Gastrocnemius medialis (tissue), 4 donors: Measurements from ENCODE around the gene ARHGEF9. TPM values are rescaled to one million over a fixed set of nuclear protein-coding genes. Genes with fewer than 3 reads are reported as not detected.

Source experiments
- ATAC-seq, 2 donors: fragments of 150-250 bp; one replicate each; pipeline ENCODE4 v1.9.1; 2016
- DNase-seq, 2 donors: peaks; one replicate each; pipeline ENCODE4 v3.0.0-alpha.2; 2019
- H3K27ac ChIP-seq, 4 donors: fragments of 200-600 bp; sonication (generic); 1 replicate in 1 of 4; 2 replicates in 3 of 4; pipeline ENCODE4 v1.5.1; 2016 to 2018; ENCODE audit warnings: mild to moderate bottlenecking in 2 of 4, moderate library complexity in 1 of 4
- H3K27me3 ChIP-seq, 3 donors: fragments of 200-600 bp; sonication (generic) in 2 of 3; 1 replicate in 1 of 3; 2 replicates in 2 of 3; pipeline versions ENCODE4 v1.5.1 to v1.6.0; 2016 to 2019; ENCODE audit warnings: mild to moderate bottlenecking in 1 of 3, moderate library complexity in 1 of 3
- H3K36me3 ChIP-seq, 2 donors: fragments of 200-600 bp; sonication (generic) in 1 of 2; one replicate each; pipeline ENCODE4 v1.5.1; 2017 to 2018
- H3K4me1 ChIP-seq, 2 donors: fragments of 200-600 bp; sonication (generic) in 1 of 2; one replicate each; pipeline ENCODE4 v1.5.1; 2016 to 2017; ENCODE audit warnings: mild to moderate bottlenecking in 2 of 2
- H3K4me3 ChIP-seq, 4 donors: fragments of 200-600 bp; sonication (generic) in 3 of 4; 1 replicate in 1 of 4; 2 replicates in 3 of 4; pipeline ENCODE4 v1.5.1; 2016 to 2019; ENCODE audit warnings: mild to moderate bottlenecking in 2 of 4
- H3K9me3 ChIP-seq, 3 donors: fragments of 200-600 bp; sonication (generic) in 2 of 3; 1 replicate in 1 of 3; 2 replicates in 2 of 3; pipeline ENCODE4 v1.5.1; 2016 to 2019
- CTCF ChIP-seq, 5 experiments: fragments of 450-650 bp in 3 of 5; fragments of 200-600 bp in 2 of 5; sonication (generic) in 2 of 5; IDR thresholded peaks in 4 of 5; conservative IDR thresholded peaks in 1 of 5; 1 replicate in 4 of 5; 2 replicates in 1 of 5; pipeline ENCODE4 v1.5.1; 2016 to 2019; ENCODE audit warnings: antibody characterized with exemption in 5 of 5, mild to moderate bottlenecking in 3 of 5, moderate library complexity in 3 of 5
- POLR2A ChIP-seq, 2 donors: fragments of 450-650 bp; IDR thresholded peaks; one replicate each; pipeline ENCODE4 v1.6.1; 2017; ENCODE audit warnings: antibody characterized with exemption in 2 of 2, mild to moderate bottlenecking in 2 of 2, moderate library complexity in 2 of 2
- in situ Hi-C, 4 donors: fragments of 200-750 bp; cut with MboI; loops; one replicate each; pipeline versions ENCODE4 v1.15.0 to v1.8.0; 2017; ENCODE audit warnings: low sequenced_read_pairs in 4 of 4
- intact Hi-C: fragments of 100-400 bp; cut with DNase I; formaldehyde crosslinking; loops from one replicate; pipeline ENCODE4 v1.15.1; 2023; ENCODE audit warnings: low total_unique reads
- microRNA counts, 2 donors: library from miRNA; unstranded; fragments of <30 nt; microRNA quantifications; one replicate each; lab custom pipeline; 2016
- microRNA-seq, 2 donors: library from miRNA; unstranded; fragments of <30 nt; microRNA quantifications; one replicate each; pipeline ENCODE4, GENCODE V29; 2016; ENCODE audit warnings: borderline replicate concordance in 2 of 2
- total RNA-seq, 4 donors: library from RNA; depleted of rRNA; stranded (reverse); fragments of >200 nt; gene quantifications; one replicate each; pipeline versions ENCODE4 v1.1.0 to v1.2.3, GENCODE V29; 2016

ARHGEF9 gene
- total RNA-seq, 4 donors from 2014 or later, result 2.0 to 6.6 (median 4.1) TPM

- ATAC-seq, result no peak
- Histone ChIP-seq H3K27me3 (no peaks in the 10 kb centered on the region), H3K4me1 (no peaks in the 10 kb centered on the region), H3K27ac (no peak overlapping the region), H3K9me3 (no peaks in the 10 kb centered on the region), H3K4me3 (no peak overlapping the region), H3K36me3 (no peaks in the 10 kb centered on the region)
- no peak for DNase-seq
- intact Hi-C loops (no loop called here), in situ Hi-C loops (no loop called here)
- TF ChIP-seq CTCF (IDR thresholded peaks at IDR 0.05 in 4 of 5, conservative IDR thresholded peaks at IDR 0.05 in 1 of 5), result no peak
- TF ChIP-seq POLR2A (IDR thresholded peaks at IDR 0.05), result no peak
Observed at GRCh38 chrX:63635750-63636149, 149.3 kb downstream of the ARHGEF9 start.

- in situ Hi-C loops (no loop called here), intact Hi-C loops (no loop called here)
- no peak overlapping the region for H3K4me3 ChIP-seq
- DNase-seq (no peak), ATAC-seq (no peak)
- no peaks in the 10 kb centered on the region for H3K27me3 ChIP-seq
- H3K27ac ChIP-seq, result no peak overlapping the region
- H3K36me3 ChIP-seq, result no peaks in the 10 kb centered on the region
- H3K9me3 ChIP-seq, result no peaks in the 10 kb centered on the region
- no peaks in the 10 kb centered on the region for H3K4me1 ChIP-seq
- TF ChIP-seq CTCF (IDR thresholded peaks at IDR 0.05 in 4 of 5, conservative IDR thresholded peaks at IDR 0.05 in 1 of 5) (no peak), POLR2A (IDR thresholded peaks at IDR 0.05) (no peak)
Observed at GRCh38 chrX:63613531-63614028, 171.4 kb downstream of the ARHGEF9 start.

GRCh38 chrX:63585936-63586335, 199.1 kb downstream of the ARHGEF9 start:
- Histone ChIP-seq H3K27me3 (no peaks in the 10 kb centered on the region), H3K36me3 (no peaks in the 10 kb centered on the region), H3K9me3 (peaks cover 0 to 3% (median 0%) of the 10 kb centered on the region in 3 donors), H3K27ac (no peak overlapping the region), H3K4me1 (no peaks in the 10 kb centered on the region), H3K4me3 (no peak overlapping the region)
- in situ Hi-C loops (no loop called here), intact Hi-C loops (no loop called here)
- no peak for DNase-seq
- TF ChIP-seq POLR2A (IDR thresholded peaks at IDR 0.05), result no peak
- no peak for TF ChIP-seq CTCF (IDR thresholded peaks at IDR 0.05 in 4 of 5, conservative IDR thresholded peaks at IDR 0.05 in 1 of 5)
- ATAC-seq, result no peak

MicroRNAs encoded within 50 kb of the gene (microRNA counts, 767-probe panel; counts per million panel counts)
- microRNA hsa-miR-1468 (lab: Ali Mortazavi, UCI), result 356 to 448 counts per million in 2 donors

Small RNA genes within 50 kb of the gene (microRNA-seq; reads per million reads assigned to microRNA genes)
- 3.4 to 4.7 reads per million in 2 donors for gene MIR1468
